PC-3 (cell line): Measurements from ENCODE around the gene FRAT2.

ENCODE experiments used
- EZH2 ChIP-seq: fragments of 300-600 bp; sonication (generic); IDR thresholded peaks from one replicate; pipeline ENCODE4 v1.6.1; 2017; ENCODE audit warnings: antibody characterized with exemption, mild to moderate bottlenecking, low read length; ENCODE audit not compliant: unreplicated experiment
- EZH2phosphoT487 ChIP-seq: fragments of 300-600 bp; sonication (generic); IDR thresholded peaks from 2 replicates; pipeline ENCODE4 v1.6.1; 2018; ENCODE audit warnings: mild to moderate bottlenecking, antibody characterized with exemption, low read length, borderline replicate concordance
- TF ChIP-seq, protein P1 (sequence below): fragments of 300-600 bp; sonication (generic); conservative IDR thresholded peaks from 2 replicates; pipeline ENCODE4 v1.5.1; 2017; ENCODE audit warnings: antibody characterized with exemption, low read depth, mild to moderate bottlenecking, low read length

- TF ChIP-seq, protein P1, sequence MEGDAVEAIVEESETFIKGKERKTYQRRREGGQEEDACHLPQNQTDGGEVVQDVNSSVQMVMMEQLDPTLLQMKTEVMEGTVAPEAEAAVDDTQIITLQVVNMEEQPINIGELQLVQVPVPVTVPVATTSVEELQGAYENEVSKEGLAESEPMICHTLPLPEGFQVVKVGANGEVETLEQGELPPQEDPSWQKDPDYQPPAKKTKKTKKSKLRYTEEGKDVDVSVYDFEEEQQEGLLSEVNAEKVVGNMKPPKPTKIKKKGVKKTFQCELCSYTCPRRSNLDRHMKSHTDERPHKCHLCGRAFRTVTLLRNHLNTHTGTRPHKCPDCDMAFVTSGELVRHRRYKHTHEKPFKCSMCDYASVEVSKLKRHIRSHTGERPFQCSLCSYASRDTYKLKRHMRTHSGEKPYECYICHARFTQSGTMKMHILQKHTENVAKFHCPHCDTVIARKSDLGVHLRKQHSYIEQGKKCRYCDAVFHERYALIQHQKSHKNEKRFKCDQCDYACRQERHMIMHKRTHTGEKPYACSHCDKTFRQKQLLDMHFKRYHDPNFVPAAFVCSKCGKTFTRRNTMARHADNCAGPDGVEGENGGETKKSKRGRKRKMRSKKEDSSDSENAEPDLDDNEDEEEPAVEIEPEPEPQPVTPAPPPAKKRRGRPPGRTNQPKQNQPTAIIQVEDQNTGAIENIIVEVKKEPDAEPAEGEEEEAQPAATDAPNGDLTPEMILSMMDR, result no peak
- TF ChIP-seq EZH2, result no peak
- no peak for TF ChIP-seq EZH2phosphoT487
Observed at GRCh38 chr10:97358349-97358748, 23.8 kb upstream of the FRAT2 start.
